ENCODE data around the gene PLEKHA5.

Gene PLEKHA5

DNA sequence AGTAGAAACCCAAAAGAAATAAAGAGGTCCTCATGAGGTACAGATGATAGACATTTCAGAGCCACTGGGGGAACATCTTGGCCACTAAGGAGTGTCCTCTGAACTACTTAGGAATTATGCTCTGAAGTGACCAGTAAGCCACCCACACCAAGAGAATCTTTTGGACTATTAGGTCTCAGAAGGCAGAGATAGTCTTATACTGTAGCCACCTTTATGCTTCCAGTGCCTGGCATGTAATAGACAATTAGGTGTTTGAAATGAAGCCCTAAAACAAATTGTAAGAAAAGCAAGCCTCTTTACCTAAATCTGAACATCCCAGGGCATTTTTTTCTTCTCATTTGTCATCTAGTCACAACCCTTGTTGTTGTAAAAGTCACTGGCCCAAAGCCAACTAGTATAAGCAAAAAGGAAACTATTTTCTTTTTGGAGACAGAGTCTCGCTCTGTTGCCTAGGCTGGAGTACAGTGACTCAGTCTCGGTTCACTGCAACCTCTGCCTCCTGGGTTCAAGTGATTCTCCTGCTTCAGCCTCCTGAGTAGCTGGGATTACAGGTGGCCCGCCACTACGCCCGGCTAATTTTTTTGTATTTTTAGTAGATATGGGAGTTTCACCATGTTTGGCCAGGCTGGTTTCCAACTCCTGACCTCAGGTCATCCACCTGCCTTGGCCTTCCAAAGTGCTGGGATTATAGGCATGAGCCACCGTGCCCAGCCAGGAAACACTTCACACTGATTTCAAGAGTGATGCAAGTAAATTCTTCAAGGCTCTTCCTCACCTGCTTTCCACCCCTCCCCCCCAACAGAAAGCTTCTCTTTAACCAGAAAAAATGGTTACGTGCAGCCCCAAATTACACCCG is 11.1 kb downstream of the PLEKHA5 start:
- H3K27me3 ChIP-seq (replicated peaks) = no peaks in the 10 kb centered on the region
- TF ChIP-seq, protein P1, sequence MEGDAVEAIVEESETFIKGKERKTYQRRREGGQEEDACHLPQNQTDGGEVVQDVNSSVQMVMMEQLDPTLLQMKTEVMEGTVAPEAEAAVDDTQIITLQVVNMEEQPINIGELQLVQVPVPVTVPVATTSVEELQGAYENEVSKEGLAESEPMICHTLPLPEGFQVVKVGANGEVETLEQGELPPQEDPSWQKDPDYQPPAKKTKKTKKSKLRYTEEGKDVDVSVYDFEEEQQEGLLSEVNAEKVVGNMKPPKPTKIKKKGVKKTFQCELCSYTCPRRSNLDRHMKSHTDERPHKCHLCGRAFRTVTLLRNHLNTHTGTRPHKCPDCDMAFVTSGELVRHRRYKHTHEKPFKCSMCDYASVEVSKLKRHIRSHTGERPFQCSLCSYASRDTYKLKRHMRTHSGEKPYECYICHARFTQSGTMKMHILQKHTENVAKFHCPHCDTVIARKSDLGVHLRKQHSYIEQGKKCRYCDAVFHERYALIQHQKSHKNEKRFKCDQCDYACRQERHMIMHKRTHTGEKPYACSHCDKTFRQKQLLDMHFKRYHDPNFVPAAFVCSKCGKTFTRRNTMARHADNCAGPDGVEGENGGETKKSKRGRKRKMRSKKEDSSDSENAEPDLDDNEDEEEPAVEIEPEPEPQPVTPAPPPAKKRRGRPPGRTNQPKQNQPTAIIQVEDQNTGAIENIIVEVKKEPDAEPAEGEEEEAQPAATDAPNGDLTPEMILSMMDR (IDR thresholded peaks at IDR 0.05; ENCODE audit: low read depth, low read length, missing control alignments) = no peak
- peak overlapping the region; percentile 20 for H3K27ac ChIP-seq
- H3K4me3 ChIP-seq (ENCODE audit: low read depth, low read length) = no peak overlapping the region
- in situ Hi-C loops (cut with HindIII; ENCODE audit: low pct_ligation_motif_present, low sequenced_read_pairs) = no loop called here
- no peaks in the 10 kb centered on the region for H3K36me3 ChIP-seq (replicated peaks)
- no peak for DNase-seq

DNA sequence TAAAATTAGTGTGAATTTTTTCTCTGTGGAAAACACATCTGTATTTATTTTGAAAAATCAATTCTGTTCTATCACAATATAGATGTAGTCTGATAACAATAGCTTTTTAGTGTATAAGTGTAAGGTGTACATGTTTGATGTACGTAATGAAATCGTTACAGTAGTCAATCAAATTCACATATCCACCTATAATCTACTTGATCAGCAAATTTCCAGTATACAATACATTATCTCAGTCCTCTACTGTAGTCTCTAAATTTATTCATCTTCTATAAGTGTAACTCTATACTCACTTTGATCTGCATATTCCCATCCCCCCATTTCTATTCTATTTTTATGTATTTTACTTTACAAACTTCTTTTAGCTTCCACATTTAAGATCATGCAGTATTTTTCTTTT is 13.0 kb downstream of the PLEKHA5 start:
- in situ Hi-C loops (cut with HindIII; ENCODE audit: low pct_ligation_motif_present, low sequenced_read_pairs) = no loop called here
- H3K27ac ChIP-seq = no peak overlapping the region
- H3K27me3 ChIP-seq (replicated peaks) = no peaks in the 10 kb centered on the region
- no peak overlapping the region for H3K4me3 ChIP-seq (ENCODE audit: low read depth, low read length)
- DNase-seq = no peak
- no peaks in the 10 kb centered on the region for H3K36me3 ChIP-seq (replicated peaks)
- TF ChIP-seq, protein P1 (IDR thresholded peaks at IDR 0.05; ENCODE audit: low read depth, low read length, missing control alignments) = no peak

DNA sequence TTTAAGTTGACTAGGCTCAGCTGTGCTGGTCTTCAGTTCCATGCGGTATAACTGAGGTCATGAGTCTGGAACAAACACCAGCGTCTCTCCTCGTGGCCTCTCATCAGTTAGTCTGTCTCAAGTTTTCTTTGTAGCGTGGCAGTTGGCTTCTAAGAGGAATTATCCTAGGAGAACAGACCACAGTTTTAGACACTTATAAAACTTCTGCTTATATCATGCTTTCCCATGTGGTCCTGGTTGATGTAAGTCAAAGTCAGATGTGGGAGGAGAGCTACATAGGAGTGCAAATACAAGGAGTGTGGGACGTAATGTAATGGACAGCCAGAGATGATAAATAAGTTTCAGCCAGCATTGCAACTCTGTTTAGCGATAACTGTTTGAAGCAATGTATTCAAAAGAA is 14.8 kb downstream of the PLEKHA5 start:
- no peaks in the 10 kb centered on the region for H3K36me3 ChIP-seq (replicated peaks)
- DNase-seq = no peak
- in situ Hi-C loops (cut with HindIII; ENCODE audit: low pct_ligation_motif_present, low sequenced_read_pairs) = no loop called here
- no peaks in the 10 kb centered on the region for H3K27me3 ChIP-seq (replicated peaks)
- TF ChIP-seq, protein P1 (IDR thresholded peaks at IDR 0.05; ENCODE audit: low read depth, low read length, missing control alignments) = no peak
- H3K27ac ChIP-seq = no peak overlapping the region
- no peak overlapping the region for H3K4me3 ChIP-seq (ENCODE audit: low read depth, low read length)

DNA sequence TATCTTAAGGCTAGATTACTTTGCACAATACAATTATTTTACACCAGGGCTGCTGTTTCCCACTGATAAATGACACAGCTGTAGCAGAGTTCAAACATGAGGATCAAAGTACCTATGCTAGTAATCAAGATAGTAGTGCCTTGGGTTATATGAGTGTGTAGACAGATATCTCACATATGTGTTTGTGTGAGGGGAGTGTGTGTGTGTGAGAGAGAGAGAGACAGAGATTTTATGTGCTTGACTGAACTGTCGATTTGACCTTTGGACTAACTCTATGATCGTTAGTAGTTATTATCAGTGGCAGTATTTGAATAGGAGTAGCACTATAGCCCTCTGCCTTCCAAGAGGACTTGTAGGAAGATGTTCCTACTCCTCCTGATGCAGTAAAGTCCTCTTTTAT is 15.5 kb downstream of the PLEKHA5 start:
- no peak for DNase-seq
- H3K27ac ChIP-seq = no peak overlapping the region
- in situ Hi-C loops (cut with HindIII; ENCODE audit: low pct_ligation_motif_present, low sequenced_read_pairs) = no loop called here
- H3K27me3 ChIP-seq (replicated peaks) = no peaks in the 10 kb centered on the region
- TF ChIP-seq, protein P1 (IDR thresholded peaks at IDR 0.05; ENCODE audit: low read depth, low read length, missing control alignments) = no peak
- H3K4me3 ChIP-seq (ENCODE audit: low read depth, low read length) = no peak overlapping the region
- H3K36me3 ChIP-seq (replicated peaks) = peaks cover 3% of the 10 kb centered on the region

DNA sequence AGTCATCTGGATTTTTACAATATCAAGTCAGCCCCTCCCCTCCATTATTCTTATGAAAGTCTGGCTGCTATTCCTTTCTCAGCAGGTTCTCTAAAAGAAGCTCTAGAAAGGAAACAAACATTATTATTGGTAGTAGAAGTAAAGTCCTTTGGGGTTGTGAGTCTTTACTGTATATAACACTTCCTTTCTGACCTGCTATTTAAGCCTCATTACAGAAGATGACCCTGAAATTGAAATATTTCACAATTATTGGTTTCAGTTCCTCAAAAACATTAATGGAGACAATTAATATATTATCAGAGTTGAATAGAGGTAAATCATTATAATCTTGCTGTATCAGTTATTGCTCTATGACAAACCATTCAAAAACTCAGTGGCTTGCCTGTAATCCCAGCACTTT is 19.3 kb downstream of the PLEKHA5 start:
- in situ Hi-C loops (cut with HindIII; ENCODE audit: low pct_ligation_motif_present, low sequenced_read_pairs) = no loop called here
- H3K36me3 ChIP-seq (replicated peaks) = peaks cover 3% of the 10 kb centered on the region
- H3K27me3 ChIP-seq (replicated peaks) = no peaks in the 10 kb centered on the region
- no peak for DNase-seq
- no peak overlapping the region for H3K27ac ChIP-seq
- TF ChIP-seq, protein P1 (IDR thresholded peaks at IDR 0.05; ENCODE audit: low read depth, low read length, missing control alignments) = no peak
- no peak overlapping the region for H3K4me3 ChIP-seq (ENCODE audit: low read depth, low read length)
